HEK293 (cell line): Measurements from ENCODE around the gene MYO5B.
A peak's percentile ranks its signal among the peaks of the same experiment; 100 is the strongest.

Experiments used
- CTCF ChIA-PET: fragments of 350-600 bp; formaldehyde crosslinking; extraction: SDS; loops from one replicate; lab custom pipeline; 2021; ENCODE audit warnings: antibody characterized with exemption; lab: Yijun Ruan, JAX
- POLR2A ChIA-PET: fragments of 300-600 bp; formaldehyde crosslinking; extraction: SDS; loops from one replicate; lab custom pipeline; 2020; ENCODE audit warnings: antibody characterized with exemption, inconsistent platforms; lab: Yijun Ruan, JAX
- H3K27ac ChIP-seq: fragments of 200-500 bp; sonication (Bioruptor generic); 2 replicates; pipeline ENCODE4 v1.5.1; 2014; ENCODE audit warnings: low read depth, low read length, control low read depth, inconsistent platforms; ENCODE audit errors: extremely low read depth
- H3K36me3 ChIP-seq, 2 experiments: fragments of 200-500 bp in 1 of 2; sonication (Bioruptor generic) in 1 of 2; 1 replicate in 1 of 2; 2 replicates in 1 of 2; pipeline ENCODE4 v1.5.1; 2014 to 2017; ENCODE audit warnings: inconsistent platforms in 2 of 2, low read length in 2 of 2; ENCODE audit not compliant: control insufficient read depth in 2 of 2, insufficient read depth in 1 of 2
- H3K4me1 ChIP-seq: fragments of 200-500 bp; sonication (Bioruptor generic); 2 replicates; pipeline ENCODE4 v1.5.1; 2014; ENCODE audit warnings: mild to moderate bottlenecking, low read length, inconsistent platforms; ENCODE audit not compliant: control insufficient read depth, insufficient read depth
- H3K4me3 ChIP-seq: 2 replicates; pipeline ENCODE4 v1.5.1; 2011; ENCODE audit warnings: low read depth, mild to moderate bottlenecking, control low read depth, low read length, moderate library complexity
- H3K9me3 ChIP-seq: fragments of 200-500 bp; sonication (Bioruptor generic); 2 replicates; pipeline ENCODE4 v1.5.1; 2014; ENCODE audit warnings: low read depth, low read length, inconsistent platforms; ENCODE audit not compliant: control insufficient read depth, insufficient read depth
- GLIS1 ChIP-seq: fragments of 450-650 bp; formaldehyde crosslinking; IDR thresholded peaks from 2 replicates; pipeline ENCODE4 v1.5.1; 2016; ENCODE audit warnings: missing biosample characterization, missing genetic modification characterization
- HOXC10 ChIP-seq: sonication (generic); formaldehyde crosslinking; IDR thresholded peaks from 2 replicates; pipeline ENCODE4 v1.8.1; 2023; ENCODE audit warnings: mild to moderate bottlenecking, missing genetic modification reagents
- PRDM4 ChIP-seq: fragments of 450-650 bp; formaldehyde crosslinking; IDR thresholded peaks from 2 replicates; pipeline ENCODE4 v1.5.1; 2017; ENCODE audit warnings: missing biosample characterization, missing genetic modification characterization
- RBAK ChIP-seq: fragments of 450-650 bp; formaldehyde crosslinking; IDR thresholded peaks from 2 replicates; pipeline ENCODE4 v1.5.1; 2016; ENCODE audit warnings: missing biosample characterization, missing genetic modification characterization
- YY2 ChIP-seq: fragments of 450-650 bp; formaldehyde crosslinking; IDR thresholded peaks from 2 replicates; pipeline ENCODE4 v1.5.1; 2016; ENCODE audit warnings: missing biosample characterization, missing genetic modification characterization
- ZNF114 ChIP-seq: fragments of 450-650 bp; formaldehyde crosslinking; IDR thresholded peaks from 2 replicates; pipeline ENCODE4 v1.5.0; 2017; ENCODE audit warnings: missing biosample characterization, missing genetic modification characterization
- ZNF23 ChIP-seq: fragments of 450-650 bp; formaldehyde crosslinking; IDR thresholded peaks from 2 replicates; pipeline ENCODE4 v1.5.1; 2016; ENCODE audit warnings: missing biosample characterization, missing genetic modification characterization, borderline replicate concordance
- ZNF335 ChIP-seq: fragments of 450-650 bp; formaldehyde crosslinking; conservative IDR thresholded peaks from 2 replicates; pipeline ENCODE4 v1.5.1; 2016; ENCODE audit warnings: missing biosample characterization, missing genetic modification characterization
- ZNF501 ChIP-seq: fragments of 450-650 bp; formaldehyde crosslinking; IDR thresholded peaks from 2 replicates; pipeline ENCODE4 v1.5.1; 2016; ENCODE audit warnings: missing biosample characterization, missing genetic modification characterization
- ZNF555 ChIP-seq: fragments of 450-650 bp; formaldehyde crosslinking; conservative IDR thresholded peaks from 2 replicates; pipeline ENCODE4 v1.5.1; 2017; ENCODE audit warnings: missing biosample characterization, mild to moderate bottlenecking, missing genetic modification characterization, inconsistent platforms
- ZNF571 ChIP-seq: fragments of 450-650 bp; formaldehyde crosslinking; IDR thresholded peaks from 2 replicates; pipeline ENCODE4 v1.5.0; 2017; ENCODE audit warnings: missing biosample characterization, missing genetic modification characterization
- ZNF629 ChIP-seq: fragments of 450-650 bp; formaldehyde crosslinking; IDR thresholded peaks from 2 replicates; pipeline ENCODE4 v1.5.1; 2017; ENCODE audit warnings: missing biosample characterization, missing genetic modification characterization
- ZNF664 ChIP-seq: fragments of 450-650 bp; formaldehyde crosslinking; IDR thresholded peaks from 2 replicates; pipeline ENCODE4 v1.5.1; 2016; ENCODE audit warnings: missing biosample characterization, missing genetic modification characterization
- ZNF677 ChIP-seq: fragments of 450-650 bp; IDR thresholded peaks from 2 replicates; pipeline ENCODE4 v1.5.0; 2018; ENCODE audit warnings: missing biosample characterization, mild to moderate bottlenecking, missing genetic modification characterization, moderate library complexity
- ZNF792 ChIP-seq: fragments of 450-650 bp; formaldehyde crosslinking; IDR thresholded peaks from 2 replicates; pipeline ENCODE4 v1.5.1; 2016; ENCODE audit warnings: missing biosample characterization, missing genetic modification characterization
- ZSCAN4 ChIP-seq: fragments of 450-650 bp; formaldehyde crosslinking; IDR thresholded peaks from 2 replicates; pipeline ENCODE4 v1.5.1; 2017; ENCODE audit warnings: missing biosample characterization, missing genetic modification characterization
- TF ChIP-seq, protein P1 (sequence below): fragments of 450-650 bp; formaldehyde crosslinking; IDR thresholded peaks from 2 replicates; pipeline ENCODE4 v1.5.1; 2017; ENCODE audit warnings: missing biosample characterization, missing genetic modification characterization
- TF ChIP-seq, protein P2 (sequence below): fragments of 450-650 bp; formaldehyde crosslinking; IDR thresholded peaks from 2 replicates; pipeline ENCODE4 v1.5.1; 2017; ENCODE audit warnings: missing biosample characterization, mild to moderate bottlenecking, missing genetic modification characterization, moderate library complexity

Gene MYO5B

DNA sequence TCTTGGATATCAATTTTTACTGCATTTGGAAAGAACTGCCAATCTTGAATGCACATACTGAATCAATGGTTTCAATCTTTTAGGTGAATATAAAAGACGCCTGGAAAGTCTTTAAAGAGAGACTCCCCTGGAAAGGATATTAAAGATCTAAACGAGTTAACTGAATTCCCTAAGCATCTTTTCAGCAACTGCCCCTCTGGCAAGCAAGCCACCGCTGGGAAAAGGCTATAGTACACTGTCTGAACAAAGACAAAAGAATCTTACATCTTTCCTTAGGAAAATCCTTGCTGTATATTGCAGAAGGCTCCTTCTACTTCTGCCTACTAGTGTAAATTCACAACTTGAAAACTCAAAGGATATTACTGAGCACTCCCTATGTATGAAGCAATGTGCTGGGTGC is 28.0 kb downstream of the MYO5B start:
- no peak overlapping the region for H3K27ac ChIP-seq
- TF ChIP-seq HOXC10 (no peak), RBAK (tag by site-specific recombination) (no peak), ZNF629 (tag by site-specific recombination) (no peak), PRDM4 (tag by site-specific recombination) (no peak), ZNF23 (tag by site-specific recombination) (no peak), ZNF677 (tag by site-specific recombination) (no peak), ZNF555 (tag by site-specific recombination) (no peak), ZNF114 (tag by site-specific recombination) (no peak), ZNF571 (tag by site-specific recombination) (no peak)
- ChIA-PET CTCF (interaction anchor here (0.9 kb wide), 1 partner anchor 27 kb away, joined by 3 read pairs; no protein-coding TSS in a partner anchor), POLR2A (no interaction called here)
- H3K36me3 ChIP-seq, result no peaks in the 10 kb centered on the region
- no peak overlapping the region for H3K4me3 ChIP-seq
- no peaks in the 10 kb centered on the region for H3K9me3 ChIP-seq
- H3K4me1 ChIP-seq, result peaks cover 17% of the 10 kb centered on the region

DNA sequence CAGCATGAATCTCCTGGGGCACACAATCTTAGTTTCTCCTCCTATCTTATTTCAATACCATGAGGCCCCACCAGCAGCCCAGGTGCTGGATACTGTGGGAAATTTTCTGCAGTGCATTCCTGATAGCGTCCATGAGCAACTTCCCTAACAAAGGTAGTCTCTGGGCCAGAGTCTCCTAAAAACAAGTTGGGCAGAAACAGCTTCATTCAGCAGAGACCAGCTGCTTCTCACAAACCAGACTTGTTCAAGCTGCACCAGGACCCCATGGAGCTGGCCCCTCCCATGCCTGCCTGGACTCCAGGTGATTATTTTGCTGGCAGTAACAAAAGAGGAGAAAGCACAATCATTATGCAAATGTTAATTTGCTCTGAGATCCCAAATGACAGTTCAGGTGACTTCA is 31.4 kb downstream of the MYO5B start:
- Histone ChIP-seq H3K4me3 (no peak overlapping the region), H3K4me1 (peaks cover 19% of the 10 kb centered on the region), H3K27ac (no peak overlapping the region), H3K36me3 (no peaks in the 10 kb centered on the region), H3K9me3 (no peaks in the 10 kb centered on the region)
- POLR2A ChIA-PET, result no interaction called here
- CTCF ChIA-PET, result interaction anchor here (0.7 to 1.5 kb wide), 3 partner anchors 32 to 40 kb away, joined by 3 to 4 read pairs (median 3); no protein-coding TSS in a partner anchor
- TF ChIP-seq, protein P1, sequence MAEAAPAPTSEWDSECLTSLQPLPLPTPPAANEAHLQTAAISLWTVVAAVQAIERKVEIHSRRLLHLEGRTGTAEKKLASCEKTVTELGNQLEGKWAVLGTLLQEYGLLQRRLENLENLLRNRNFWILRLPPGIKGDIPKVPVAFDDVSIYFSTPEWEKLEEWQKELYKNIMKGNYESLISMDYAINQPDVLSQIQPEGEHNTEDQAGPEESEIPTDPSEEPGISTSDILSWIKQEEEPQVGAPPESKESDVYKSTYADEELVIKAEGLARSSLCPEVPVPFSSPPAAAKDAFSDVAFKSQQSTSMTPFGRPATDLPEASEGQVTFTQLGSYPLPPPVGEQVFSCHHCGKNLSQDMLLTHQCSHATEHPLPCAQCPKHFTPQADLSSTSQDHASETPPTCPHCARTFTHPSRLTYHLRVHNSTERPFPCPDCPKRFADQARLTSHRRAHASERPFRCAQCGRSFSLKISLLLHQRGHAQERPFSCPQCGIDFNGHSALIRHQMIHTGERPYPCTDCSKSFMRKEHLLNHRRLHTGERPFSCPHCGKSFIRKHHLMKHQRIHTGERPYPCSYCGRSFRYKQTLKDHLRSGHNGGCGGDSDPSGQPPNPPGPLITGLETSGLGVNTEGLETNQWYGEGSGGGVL (tag by site-specific recombination), result no peak
- TF ChIP-seq ZNF792 (tag by site-specific recombination) (no peak), ZSCAN4 (no peak), ZNF501 (tag by site-specific recombination) (no peak), GLIS1 (tag by site-specific recombination) (0 out of 2 replicates have a peak, but pooled peaks have one; percentile 21), ZNF664 (no peak), ZNF335 (tag by site-specific recombination) (peak; percentile 33; the same call in 1 of the 2 replicates)

DNA sequence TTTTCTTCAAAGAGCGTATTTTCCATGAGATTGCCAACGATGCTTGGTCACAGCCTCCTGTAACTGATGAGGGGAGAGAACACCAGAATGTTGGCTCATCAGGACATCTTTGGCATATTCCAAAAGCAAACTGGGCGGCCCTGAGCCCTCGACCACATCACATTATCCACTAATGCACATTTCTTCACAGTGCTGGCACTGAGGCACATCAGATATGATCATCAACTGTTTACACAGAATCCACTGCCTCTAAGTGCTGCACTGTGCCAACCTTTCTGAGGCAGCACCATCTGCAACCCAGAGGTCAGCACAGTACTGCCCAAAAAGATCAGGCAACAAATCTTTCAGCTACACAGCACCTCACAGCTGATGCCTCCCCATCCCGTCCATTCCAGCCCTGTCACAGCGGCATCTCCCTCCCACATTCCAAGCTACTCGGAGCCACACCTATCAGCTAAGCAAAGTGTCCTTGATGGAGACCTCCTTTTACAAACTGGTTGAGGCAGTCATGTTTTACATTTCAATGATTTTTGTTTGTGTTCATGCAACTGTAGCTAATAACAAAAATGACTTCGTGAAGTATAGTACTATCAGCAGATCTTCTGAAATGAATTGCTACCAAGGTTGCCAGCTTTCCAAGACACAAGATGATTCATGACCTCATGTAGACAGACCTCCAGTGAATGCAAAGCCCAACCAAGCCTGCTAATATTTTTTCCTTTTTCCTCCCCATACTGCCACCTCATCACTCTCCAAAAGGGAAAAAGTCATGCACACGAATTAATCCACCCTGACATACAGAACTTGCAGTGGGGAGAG is 32.3 kb downstream of the MYO5B start:
- H3K4me1 ChIP-seq, result peaks cover 16% of the 10 kb centered on the region
- H3K36me3 ChIP-seq, result no peaks in the 10 kb centered on the region
- H3K4me3 ChIP-seq, result no peak overlapping the region
- H3K9me3 ChIP-seq, result no peaks in the 10 kb centered on the region
- H3K27ac ChIP-seq, result no peak overlapping the region
- POLR2A ChIA-PET, result no interaction called here
- TF ChIP-seq YY2 (tag by site-specific recombination), result no peak
- TF ChIP-seq, protein P2, sequence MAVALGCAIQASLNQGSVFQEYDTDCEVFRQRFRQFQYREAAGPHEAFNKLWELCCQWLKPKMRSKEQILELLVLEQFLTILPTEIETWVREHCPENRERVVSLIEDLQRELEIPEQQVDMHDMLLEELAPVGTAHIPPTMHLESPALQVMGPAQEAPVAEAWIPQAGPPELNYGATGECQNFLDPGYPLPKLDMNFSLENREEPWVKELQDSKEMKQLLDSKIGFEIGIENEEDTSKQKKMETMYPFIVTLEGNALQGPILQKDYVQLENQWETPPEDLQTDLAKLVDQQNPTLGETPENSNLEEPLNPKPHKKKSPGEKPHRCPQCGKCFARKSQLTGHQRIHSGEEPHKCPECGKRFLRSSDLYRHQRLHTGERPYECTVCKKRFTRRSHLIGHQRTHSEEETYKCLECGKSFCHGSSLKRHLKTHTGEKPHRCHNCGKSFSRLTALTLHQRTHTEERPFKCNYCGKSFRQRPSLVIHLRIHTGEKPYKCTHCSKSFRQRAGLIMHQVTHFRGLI (tag by site-specific recombination), result peak; percentile 96
- CTCF ChIA-PET, result interaction anchor here (0.7 to 1.5 kb wide), 3 partner anchors 33 to 41 kb away, joined by 3 to 4 read pairs (median 3); no protein-coding TSS in a partner anchor
